ENCODE data around the gene ASIC3. TPM values are rescaled to one million over a fixed set of nuclear protein-coding genes. Genes with fewer than 3 reads are reported as not detected.

ASIC3 gene
- total RNA-seq, 4 donors from 2014 or later = 1.3 to 2.9 (median 2.1) TPM

- no peak for DNase-seq (ENCODE audit: extremely low spot score)
- H3K36me3 ChIP-seq = peaks cover 0 to 61% (median 51%) of the 10 kb centered on the region in 4 donors
- H3K27ac ChIP-seq (replicated peaks in 1 of 4) = no peak overlapping the region
- TF ChIP-seq EP300 (IDR thresholded peaks at IDR 0.05) (no peak), CTCF (IDR thresholded peaks at IDR 0.05) (no peak), POLR2AphosphoS5 (IDR thresholded peaks at IDR 0.05) (no peak), POLR2A (IDR thresholded peaks at IDR 0.05; ENCODE audit: low read depth) (no peak)
- no peak overlapping the region for H3K4me3 ChIP-seq
- H3K4me1 ChIP-seq = peaks cover 0 to 16% (median 10%) of the 10 kb centered on the region in 4 donors
- H3K27me3 ChIP-seq = peaks cover 0 to 1% (median 0%) of the 10 kb centered on the region in 4 donors
- no peaks in the 10 kb centered on the region for H3K9me3 ChIP-seq
- intact Hi-C loops (cut with DNase I) = no loop called here
- WGBS = 83% methylated on average over 2 of the region's 11 CpGs
Observed at GRCh38 chr7:151045262-151045661, 3.1 kb upstream of the ASIC3 start.

GRCh38 chr7:151045967-151046366 is 2.4 kb upstream of the ASIC3 start:
- intact Hi-C loops (cut with DNase I) = no loop called here
- TF ChIP-seq CTCF (IDR thresholded peaks at IDR 0.05) = no peak
- no peak for TF ChIP-seq EP300 (IDR thresholded peaks at IDR 0.05)
- no peak for TF ChIP-seq POLR2A (IDR thresholded peaks at IDR 0.05; ENCODE audit: low read depth)
- TF ChIP-seq POLR2AphosphoS5 (IDR thresholded peaks at IDR 0.05) = no peak
- 90% methylated on average over 6 of the region's 9 CpGs for WGBS
- peaks cover 2 to 21% (median 14%) of the 10 kb centered on the region in 4 donors for H3K4me1 ChIP-seq
- peaks cover 0 to 54% (median 49%) of the 10 kb centered on the region in 4 donors for H3K36me3 ChIP-seq
- no peak for DNase-seq (ENCODE audit: extremely low spot score)
- H3K27ac ChIP-seq (replicated peaks in 1 of 4) = no peak overlapping the region
- no peaks in the 10 kb centered on the region for H3K9me3 ChIP-seq
- H3K4me3 ChIP-seq = no peak overlapping the region
- H3K27me3 ChIP-seq = peaks cover 0 to 8% (median 0%) of the 10 kb centered on the region in 4 donors

- Histone ChIP-seq H3K4me1 (peaks cover 9 to 30% (median 22%) of the 10 kb centered on the region in 4 donors), H3K27ac (replicated peaks in 1 of 4) (no peak overlapping the region), H3K27me3 (peaks cover 0 to 15% (median 0%) of the 10 kb centered on the region in 4 donors), H3K36me3 (peaks cover 0 to 45% (median 40%) of the 10 kb centered on the region in 4 donors), H3K4me3 (no peak overlapping the region), H3K9me3 (no peaks in the 10 kb centered on the region)
- intact Hi-C loops (cut with DNase I) = no loop called here
- DNase-seq (ENCODE audit: extremely low spot score) = no peak
- no peak for TF ChIP-seq POLR2A (IDR thresholded peaks at IDR 0.05; ENCODE audit: low read depth)
- TF ChIP-seq EP300 (IDR thresholded peaks at IDR 0.05) = no peak
- 54% methylated on average over 9 of the region's 14 CpGs for WGBS
Observed at GRCh38 chr7:151046603-151047573, 1.4 kb upstream of the ASIC3 start.

- H3K9me3 ChIP-seq = no peaks in the 10 kb centered on the region
- intact Hi-C loops (cut with DNase I) = no loop called here
- DNase-seq (ENCODE audit: extremely low spot score) = no peak
- H3K27ac ChIP-seq (replicated peaks in 1 of 4) = no peak overlapping the region
- 79% methylated on average over 12 of the region's 38 CpGs for WGBS
- peaks cover 9 to 32% (median 22%) of the 10 kb centered on the region in 4 donors for H3K4me1 ChIP-seq
- H3K4me3 ChIP-seq = no peak overlapping the region
- H3K27me3 ChIP-seq = peaks cover 0 to 15% (median 0%) of the 10 kb centered on the region in 4 donors
- peaks cover 0 to 32% (median 28%) of the 10 kb centered on the region in 4 donors for H3K36me3 ChIP-seq
- TF ChIP-seq POLR2AphosphoS5 (IDR thresholded peaks at IDR 0.05) (no peak), POLR2A (IDR thresholded peaks at IDR 0.05; ENCODE audit: low read depth) (no peak), CTCF (IDR thresholded peaks at IDR 0.05) (no peak), EP300 (IDR thresholded peaks at IDR 0.05) (no peak)
Observed at GRCh38 chr7:151048911-151049463, 656 bp downstream of the ASIC3 start.

- WGBS = 2% methylated on average over 9 of the region's 50 CpGs
- Histone ChIP-seq H3K27ac (replicated peaks in 1 of 4) (no peak overlapping the region), H3K36me3 (peaks cover 0 to 16% (median 8%) of the 10 kb centered on the region in 4 donors), H3K27me3 (peaks cover 0 to 15% (median 0%) of the 10 kb centered on the region in 4 donors), H3K4me3 (peak overlapping the region in 3 of 4 donors; percentile 13 to 35 (median 20)), H3K4me1 (peaks cover 9 to 32% (median 22%) of the 10 kb centered on the region in 4 donors), H3K9me3 (no peaks in the 10 kb centered on the region)
- no peak for DNase-seq (ENCODE audit: extremely low spot score)
- intact Hi-C loops (cut with DNase I) = no loop called here
- TF ChIP-seq POLR2AphosphoS5 (IDR thresholded peaks at IDR 0.05) (peak; percentile 10 to 63), EP300 (IDR thresholded peaks at IDR 0.05) (no peak), POLR2A (IDR thresholded peaks at IDR 0.05; ENCODE audit: low read depth) (no peak), CTCF (IDR thresholded peaks at IDR 0.05) (no peak)
Observed at GRCh38 chr7:151051108-151051507, 2.8 kb downstream of the ASIC3 start.

Data from esophagus muscularis mucosa (tissue), 4 donors.